HG02588 (cell line): ENCODE results near the gene RGS14.
A peak's percentile ranks its signal among the peaks of the same experiment; 100 is the strongest.
"Not testable (repeated sequence)": the region's sequence is repeated elsewhere in the genome, so short reads cannot be mapped to it uniquely, and the experiment has no call there.

Experiments
- ATAC-seq: cut with Tn5 transposase; IDR thresholded peaks from one replicate; pipeline ENCODE4 v1.9.1; 2021; ENCODE audit warnings: mild to moderate bottlenecking, moderate library complexity; ENCODE audit not compliant: unreplicated experiment

The RGS14 gene

DNA sequence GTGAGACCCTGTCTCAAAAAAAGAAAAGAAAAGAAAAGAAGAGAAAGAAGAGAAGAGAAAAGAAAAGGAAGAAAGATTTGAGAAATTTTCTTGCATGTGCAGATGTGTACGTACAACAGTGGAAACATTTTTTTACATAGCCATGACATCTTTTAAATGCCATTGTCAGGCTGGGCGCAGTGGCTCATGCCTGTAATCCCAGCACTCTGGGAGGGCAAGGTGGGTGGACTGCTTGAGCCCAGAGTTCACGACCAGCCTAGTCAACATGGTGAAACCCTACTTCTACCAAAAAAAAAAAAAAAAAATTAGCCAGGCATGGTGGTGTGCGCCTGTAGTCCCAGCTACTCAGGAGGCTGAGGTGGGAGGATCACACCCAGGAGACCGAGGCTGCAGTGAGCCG is 12.8 kb upstream of the RGS14 start:
- ATAC-seq = no peak

DNA sequence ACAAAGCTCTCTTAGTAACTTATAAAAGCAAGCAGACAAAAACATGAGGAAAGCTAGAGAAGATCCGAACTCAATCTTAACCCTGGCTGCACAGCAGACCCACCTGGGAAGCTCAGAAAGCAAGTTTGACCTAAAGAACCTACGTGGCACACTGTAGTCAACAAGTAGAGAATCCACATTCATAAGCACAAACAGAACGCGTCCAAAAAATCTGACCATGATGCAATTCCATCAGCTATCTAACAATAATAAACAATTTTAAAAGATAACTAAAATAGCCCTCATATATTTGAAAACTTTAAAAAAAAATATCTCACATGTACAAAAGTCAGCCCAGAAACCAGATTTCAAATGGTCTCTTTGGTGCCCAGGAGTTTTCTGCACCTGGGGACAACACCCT is 10.9 kb upstream of the RGS14 start:
- ATAC-seq = no peak

GRCh38 chr5:177347699-177348098 is 10.0 kb upstream of the RGS14 start:
- ATAC-seq = no peak

- ATAC-seq = no peak
These were observed 8.4 kb upstream of the RGS14 start for GRCh38 chr5:177349362-177349647.

- no peak for ATAC-seq
These were observed 8.0 kb upstream of the RGS14 start for GRCh38 chr5:177349762-177350161.

DNA sequence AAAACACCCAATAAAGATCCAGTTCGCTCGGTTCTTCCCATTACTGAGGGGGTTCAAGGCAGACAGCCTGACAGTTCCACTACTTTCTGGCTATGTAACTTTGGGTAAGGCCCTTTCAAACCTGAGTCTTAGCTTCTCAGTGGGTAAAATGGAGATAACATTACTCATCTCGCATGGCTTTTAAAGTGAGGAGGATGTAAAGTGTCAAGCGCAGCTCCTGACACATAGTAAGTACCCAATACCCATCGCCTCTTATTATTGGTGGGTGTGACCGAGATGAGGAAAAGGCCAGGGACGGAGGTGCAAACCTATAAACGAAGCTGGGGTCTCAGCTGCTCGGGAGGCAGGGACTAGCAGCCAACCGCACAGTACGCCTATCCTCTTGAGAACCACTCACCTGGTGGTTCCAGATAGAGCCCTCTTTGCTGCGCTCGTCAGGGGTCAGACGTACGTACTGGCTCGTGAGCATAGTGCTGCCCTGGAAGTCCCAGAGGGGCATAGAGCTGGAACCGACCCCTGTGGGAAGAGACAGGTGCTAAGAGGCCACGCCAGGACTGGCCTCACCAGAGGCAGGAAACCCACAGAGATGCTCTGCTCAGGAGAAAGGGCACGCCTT is 6.8 kb upstream of the RGS14 start:
- ATAC-seq = no peak

DNA sequence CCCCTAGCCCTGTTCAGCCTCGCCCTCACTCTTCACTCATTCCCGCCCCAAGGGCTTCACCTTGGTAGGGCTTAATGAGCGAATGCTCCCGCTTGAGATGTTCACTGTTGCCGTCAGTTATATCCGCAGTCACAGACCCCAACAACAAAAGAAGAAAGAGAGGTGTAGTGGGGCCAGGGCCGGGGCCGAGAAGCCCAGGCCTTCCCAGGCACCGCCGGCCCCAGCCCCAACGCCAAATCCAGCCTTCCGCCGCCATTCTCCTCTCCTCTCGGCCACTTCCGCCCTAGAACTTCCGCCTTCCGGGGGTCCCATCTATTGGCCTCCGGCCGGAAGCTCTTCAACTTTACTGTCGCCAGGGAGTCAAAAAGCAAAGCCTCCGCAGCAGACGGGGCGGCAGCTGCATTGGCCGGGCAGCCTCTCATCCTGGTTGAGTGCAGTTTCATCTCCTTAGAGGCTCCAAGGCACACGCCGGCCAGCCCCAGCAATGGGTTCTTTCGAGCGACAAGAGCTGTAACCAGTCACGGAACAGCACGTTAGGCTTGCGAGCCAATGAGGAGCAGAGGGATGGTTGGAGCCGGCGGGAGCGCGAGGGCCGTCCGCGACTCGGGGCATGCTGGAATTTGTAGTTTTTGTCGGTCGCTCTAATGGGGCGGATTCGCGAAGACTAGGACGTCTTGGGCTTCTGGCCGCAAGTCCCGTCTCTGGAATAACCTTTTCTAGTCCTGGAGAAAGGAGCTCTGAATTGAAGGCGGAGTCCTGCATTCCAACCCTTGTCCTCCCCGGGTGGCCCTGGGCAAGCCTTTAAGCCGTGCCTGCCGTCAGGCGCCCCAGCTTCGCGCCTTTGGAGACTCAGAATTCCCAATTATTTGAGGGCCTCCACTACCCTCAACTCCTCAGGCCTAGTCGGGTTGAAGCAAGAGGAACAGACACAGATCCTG is 6.1 kb upstream of the RGS14 start, which contains the start of gene LMAN2:
TSS of gene LMAN2 (minus strand) at position 277 of the 938 bp plus-strand sequence. CDS start at position 256, 21 bp downstream.
- peak; percentile 92 for ATAC-seq

DNA sequence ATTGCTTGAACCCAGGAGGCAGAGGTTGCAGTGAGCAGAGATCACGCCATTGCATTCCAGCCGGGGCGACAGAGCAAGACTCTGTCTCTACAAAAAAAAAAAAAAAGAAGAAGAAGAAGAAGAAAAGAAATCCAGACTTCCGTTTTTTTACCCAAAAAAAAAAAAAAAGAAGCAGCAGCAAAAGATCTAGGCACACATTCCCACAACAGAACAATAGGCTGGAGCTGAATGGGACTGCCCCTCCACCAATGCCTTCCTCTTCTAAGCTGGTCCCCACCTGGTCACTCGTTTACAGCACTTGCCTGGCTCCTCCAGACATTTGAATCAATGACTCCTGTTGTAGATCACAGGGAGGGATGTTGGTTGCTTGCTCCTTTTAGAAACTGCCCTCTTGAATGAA is 4.6 kb upstream of the RGS14 start:
- ATAC-seq = no peak

DNA sequence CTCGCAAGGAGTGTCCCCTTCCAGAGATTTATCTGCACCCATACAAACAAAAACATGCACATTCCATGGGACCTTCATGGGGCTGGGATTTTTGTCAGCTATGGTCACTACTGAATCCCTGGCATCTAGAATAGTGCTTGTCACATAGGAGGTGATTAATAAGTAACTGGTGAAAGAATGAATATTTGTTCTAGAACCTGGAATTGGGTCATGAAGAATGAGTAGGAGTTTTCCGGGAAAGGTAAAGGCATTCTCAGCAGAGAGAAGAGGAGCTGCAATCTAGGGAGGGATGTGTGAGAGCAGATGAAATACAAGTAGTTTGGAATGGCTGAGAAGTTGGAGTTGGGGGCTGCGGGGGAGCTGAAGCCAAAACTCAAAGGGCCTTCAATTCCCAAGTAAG is 3.5 kb upstream of the RGS14 start:
- no peak for ATAC-seq

DNA sequence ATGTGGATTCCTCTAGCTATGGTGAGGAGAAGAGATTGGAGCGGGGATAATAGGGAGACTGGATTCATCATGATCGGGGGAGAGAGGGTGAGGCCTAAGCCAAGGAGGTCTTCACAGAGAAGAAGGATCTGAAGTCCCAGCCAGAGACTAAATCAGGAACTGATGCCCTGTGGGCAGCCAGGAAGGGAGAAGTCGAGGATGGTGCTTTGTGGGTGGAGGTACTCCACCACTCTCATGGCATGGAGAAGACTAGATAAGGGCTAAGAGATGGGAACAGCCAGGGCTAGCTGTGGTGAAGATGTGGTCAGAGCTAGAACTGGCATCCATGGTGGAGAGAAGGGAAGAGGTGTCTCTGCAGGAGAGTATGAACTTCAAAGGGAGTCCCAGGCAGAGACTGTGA is 3.0 kb upstream of the RGS14 start:
- ATAC-seq = no peak

DNA sequence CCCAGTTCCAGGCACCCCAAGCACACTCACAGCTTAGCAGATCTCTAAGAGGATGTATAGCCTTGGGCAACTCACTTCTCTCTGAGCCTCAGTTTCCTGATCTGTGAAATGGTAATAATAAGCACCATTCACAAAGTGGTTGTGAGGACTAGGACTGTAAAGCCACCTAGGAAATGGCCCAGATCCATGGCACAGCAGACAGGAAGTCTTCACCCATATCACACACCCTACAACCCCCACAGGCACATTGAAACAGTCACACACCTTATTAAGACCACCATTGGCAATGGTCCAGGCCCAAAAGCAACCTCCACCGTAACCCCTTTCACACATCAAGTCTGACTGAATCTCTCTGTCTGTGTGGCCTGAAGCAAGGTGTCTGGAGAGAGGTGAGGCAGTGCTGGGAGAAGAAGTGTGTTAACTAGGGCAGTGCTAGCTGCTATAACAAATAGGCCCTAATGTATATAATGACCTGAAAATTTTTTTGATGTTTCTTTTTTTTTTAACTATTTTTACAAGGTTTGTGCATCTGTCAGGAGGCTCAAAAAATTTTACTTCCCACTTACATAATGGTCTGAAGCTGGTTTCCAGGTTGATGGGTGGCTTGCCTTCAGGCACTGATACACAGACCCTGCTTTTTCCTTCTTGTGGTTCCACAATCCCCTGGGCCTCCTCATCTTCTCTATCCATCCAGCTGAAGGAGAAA is 2.4 kb upstream of the RGS14 start:
- ATAC-seq = no peak

GRCh38 chr5:177355868-177356168 is 1.9 kb upstream of the RGS14 start:
- ATAC-seq = no peak

GRCh38 chr5:177356746-177357145 is 978 bp upstream of the RGS14 start:
- no peak for ATAC-seq

DNA sequence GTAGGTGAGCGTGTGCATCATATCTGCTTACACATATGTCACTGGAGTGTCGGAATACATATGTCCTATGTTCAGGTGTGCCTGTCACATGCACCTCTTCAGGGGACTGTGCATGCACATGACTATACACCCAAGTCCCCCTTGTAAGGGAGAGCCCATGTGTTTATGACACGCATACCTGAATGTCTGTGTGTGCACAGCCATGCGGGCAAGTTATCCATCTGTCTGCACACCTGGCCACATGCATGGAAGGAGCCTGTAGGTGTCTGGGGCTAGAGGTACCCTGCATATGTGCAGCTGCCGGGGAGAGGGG is 622 bp upstream of the RGS14 start:
- no peak for ATAC-seq

- ATAC-seq = no peak
These were observed 671 bp downstream of the RGS14 start for GRCh38 chr5:177358370-177358819.

- ATAC-seq = no peak
These were observed 1.7 kb downstream of the RGS14 start for GRCh38 chr5:177359451-177359851.

- ATAC-seq = no peak
These were observed 2.1 kb downstream of the RGS14 start for GRCh38 chr5:177359860-177360259.

GRCh38 chr5:177360740-177361139 is 3.0 kb downstream of the RGS14 start:
- not testable (repeated sequence) for ATAC-seq

DNA sequence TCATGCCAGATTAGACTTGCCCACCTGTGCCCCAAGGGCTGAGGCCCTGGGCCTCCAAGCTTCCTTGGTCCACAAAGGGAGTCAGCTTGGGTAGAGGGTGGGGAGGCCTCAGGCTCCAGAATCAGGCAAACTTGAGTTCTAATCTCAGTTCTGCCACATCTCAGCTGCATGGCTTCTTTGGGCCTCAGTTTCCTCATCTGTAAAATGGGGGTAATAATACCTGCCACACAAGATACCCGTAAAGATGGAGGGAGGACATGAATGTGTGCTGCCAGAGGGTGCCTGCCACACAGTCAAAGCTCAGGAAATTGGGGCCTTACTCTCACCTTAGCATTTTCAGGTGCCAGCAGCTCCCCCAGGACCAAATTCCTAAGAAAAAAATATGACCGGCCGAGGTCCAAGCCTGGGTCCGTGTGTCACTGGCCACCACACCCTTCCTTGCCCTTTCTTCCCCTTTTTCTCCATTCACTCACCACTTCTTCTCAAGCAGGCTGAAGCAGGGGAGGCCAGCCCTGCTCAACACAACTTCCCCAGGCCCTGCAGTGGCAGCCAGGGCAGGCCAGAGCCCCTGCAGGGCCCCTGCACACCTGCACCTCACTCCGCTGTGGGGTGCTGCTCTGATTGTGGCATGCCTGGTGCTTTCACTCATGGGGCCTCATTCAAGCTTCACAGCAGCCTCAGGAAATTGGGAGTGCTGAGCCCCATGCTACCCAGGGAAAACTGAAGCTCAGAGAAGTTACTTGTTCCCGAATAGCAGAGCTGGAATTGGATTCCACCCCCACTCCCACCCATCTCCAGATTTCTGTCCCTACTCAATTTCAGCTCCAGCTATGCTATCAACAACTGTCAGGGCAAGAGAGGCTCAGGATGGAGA is 3.9 kb downstream of the RGS14 start:
- ATAC-seq = no peak

- no peak for ATAC-seq
These were observed 4.5 kb downstream of the RGS14 start for GRCh38 chr5:177362292-177362609.
